ENCODE data around the gene PYCR2. TPM values are rescaled to one million over a fixed set of nuclear protein-coding genes. Genes with fewer than 3 reads are reported as not detected.

The PYCR2 gene
- total RNA-seq, 1 donor, result 34.3 TPM

DNA sequence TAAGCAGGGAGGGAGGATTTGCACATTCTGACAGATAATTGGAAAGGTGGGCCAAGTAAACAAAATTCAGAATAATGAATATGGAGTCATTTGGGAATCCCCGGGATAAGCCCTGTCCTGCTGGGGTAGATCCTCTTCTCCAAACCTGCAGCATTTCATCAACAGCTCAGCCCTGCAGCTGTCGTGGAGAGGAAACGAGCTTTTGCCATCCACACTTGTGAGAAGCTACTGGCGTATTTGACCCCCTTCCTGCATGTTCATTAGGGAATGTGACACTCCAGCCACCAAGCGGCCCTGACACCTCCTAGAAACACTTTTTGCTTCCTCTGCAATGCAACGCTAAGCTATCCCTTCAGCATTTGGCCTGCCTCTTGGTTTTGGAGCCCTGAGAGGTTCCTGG lies 25.0 kb upstream of the PYCR2 start:
- DNase-seq (ENCODE audit: low read depth), result no peak
- no peak for TF ChIP-seq CTCF (IDR thresholded peaks at IDR 0.05; ENCODE audit: insufficient read depth, low read length)
- no peak overlapping the region for H3K4me3 ChIP-seq (ENCODE audit: low read depth, low read length)

DNA sequence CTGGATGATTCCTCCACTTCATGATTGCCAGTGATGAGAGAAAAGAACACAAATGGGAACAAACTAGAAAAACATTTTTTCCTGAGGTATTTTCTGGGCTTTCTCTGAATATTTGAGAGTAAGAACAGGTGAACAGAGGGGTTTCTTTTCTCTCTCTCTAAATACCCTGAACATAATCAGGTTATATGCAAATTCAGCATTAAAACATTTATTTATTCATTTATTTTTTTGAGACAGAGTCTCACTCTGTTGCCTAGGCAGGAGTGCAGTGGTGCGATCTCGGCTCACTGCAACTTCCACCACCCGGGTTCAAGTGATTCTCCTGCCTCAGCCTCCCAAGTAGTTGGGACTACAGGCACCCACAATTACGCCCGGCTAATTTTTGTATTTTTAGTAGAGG lies 22.8 kb upstream of the PYCR2 start:
- H3K4me3 ChIP-seq (ENCODE audit: low read depth, low read length), result no peak overlapping the region
- no peak for TF ChIP-seq CTCF (IDR thresholded peaks at IDR 0.05; ENCODE audit: insufficient read depth, low read length)

GRCh38 chr1:225946082-225946620 lies 22.1 kb upstream of the PYCR2 start:
- TF ChIP-seq CTCF (IDR thresholded peaks at IDR 0.05; ENCODE audit: insufficient read depth, low read length), result no peak
- no peak overlapping the region for H3K4me3 ChIP-seq (ENCODE audit: low read depth, low read length)
- DNase-seq (ENCODE audit: low read depth), result no peak

More for the DNA sequence above, 22.8 kb upstream of the PYCR2 start:
- DNase-seq (ENCODE audit: low read depth), result no peak

DNA sequence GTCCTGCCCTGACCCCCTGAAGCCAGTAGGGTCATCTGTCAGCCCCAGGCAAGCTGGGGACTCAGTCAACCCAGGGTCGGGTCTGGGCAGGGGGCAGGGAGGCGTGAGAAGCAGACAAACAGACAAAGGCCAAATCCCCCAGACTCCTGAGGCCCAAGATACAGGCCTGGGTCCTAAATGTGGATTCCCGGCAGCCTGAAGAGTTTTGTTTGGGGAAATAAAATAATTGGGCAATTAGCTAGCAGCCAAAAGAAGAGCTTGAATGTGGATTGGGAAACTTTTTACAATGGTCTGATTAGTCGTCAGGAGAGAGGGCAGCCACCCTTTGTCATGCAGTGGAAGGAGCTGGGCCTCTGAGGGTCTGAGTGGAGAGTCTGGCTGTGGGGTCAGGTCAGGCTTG lies 21.5 kb upstream of the PYCR2 start:
- no peak for DNase-seq (ENCODE audit: low read depth)
- TF ChIP-seq CTCF (IDR thresholded peaks at IDR 0.05; ENCODE audit: insufficient read depth, low read length), result no peak
- no peak overlapping the region for H3K4me3 ChIP-seq (ENCODE audit: low read depth, low read length)

DNA sequence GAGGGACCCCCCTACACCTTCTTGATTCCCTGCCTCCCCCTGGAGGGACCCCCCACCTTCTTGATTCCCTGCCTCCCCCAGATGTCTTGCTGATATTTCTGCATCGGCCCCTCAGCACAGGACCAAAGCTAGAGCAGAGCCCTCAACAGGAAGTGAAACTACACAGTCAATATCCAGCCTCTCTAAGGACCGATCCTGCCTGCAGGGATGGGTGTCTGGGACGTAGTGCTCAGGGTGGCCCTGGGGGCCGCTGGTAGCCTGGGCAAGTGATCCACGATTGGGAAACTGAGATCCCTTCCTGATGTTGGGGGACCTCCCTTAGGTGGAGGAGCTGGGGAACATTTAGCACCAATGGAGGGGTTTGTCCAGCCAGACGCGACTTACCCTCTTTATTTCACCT lies 20.9 kb upstream of the PYCR2 start:
- TF ChIP-seq CTCF (IDR thresholded peaks at IDR 0.05; ENCODE audit: insufficient read depth, low read length), result no peak
- no peak for DNase-seq (ENCODE audit: low read depth)
- H3K4me3 ChIP-seq (ENCODE audit: low read depth, low read length), result no peak overlapping the region

GRCh38 chr1:225944387-225944786 lies 20.3 kb upstream of the PYCR2 start:
- H3K4me3 ChIP-seq (ENCODE audit: low read depth, low read length), result no peak overlapping the region
- no peak for DNase-seq (ENCODE audit: low read depth)
- no peak for TF ChIP-seq CTCF (IDR thresholded peaks at IDR 0.05; ENCODE audit: insufficient read depth, low read length)

DNA sequence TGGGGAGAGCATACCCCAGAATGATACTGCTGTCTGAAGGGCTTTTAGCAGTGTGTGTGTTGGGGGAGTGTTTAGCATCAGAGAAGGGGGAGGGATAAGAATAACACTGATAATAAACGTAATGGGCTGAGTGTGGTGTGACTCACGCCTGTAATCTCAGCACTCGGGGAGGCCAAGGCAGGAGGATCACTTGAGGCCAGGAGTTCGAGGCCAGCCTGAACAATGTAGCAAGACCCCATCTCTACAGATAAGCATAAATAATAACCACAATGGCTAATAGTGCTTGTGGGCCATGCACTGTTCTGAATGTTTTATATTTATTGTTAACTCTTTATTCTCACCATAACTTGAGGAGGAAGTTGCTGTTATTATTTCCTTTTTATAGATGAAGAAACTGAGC lies 19.5 kb upstream of the PYCR2 start:
- no peak for TF ChIP-seq CTCF (IDR thresholded peaks at IDR 0.05; ENCODE audit: insufficient read depth, low read length)
- DNase-seq (ENCODE audit: low read depth), result no peak

More for the DNA sequence above, 19.5 kb upstream of the PYCR2 start:
- H3K4me3 ChIP-seq (ENCODE audit: low read depth, low read length), result no peak overlapping the region

Data from fibroblast of the aortic adventitia (primary cell).